Measurements from ENCODE around the gene KLK4. TPM values are rescaled to one million over a fixed set of nuclear protein-coding genes. Genes with fewer than 3 reads are reported as not detected.

KLK4 gene
- total and polyA plus RNA-seq, 10 of the 15 experiments (the other 5 are each of a cell fraction or from before 2014, with no cell fraction given): 0.06 to 0.31 TPM; not detected in 8

DNA sequence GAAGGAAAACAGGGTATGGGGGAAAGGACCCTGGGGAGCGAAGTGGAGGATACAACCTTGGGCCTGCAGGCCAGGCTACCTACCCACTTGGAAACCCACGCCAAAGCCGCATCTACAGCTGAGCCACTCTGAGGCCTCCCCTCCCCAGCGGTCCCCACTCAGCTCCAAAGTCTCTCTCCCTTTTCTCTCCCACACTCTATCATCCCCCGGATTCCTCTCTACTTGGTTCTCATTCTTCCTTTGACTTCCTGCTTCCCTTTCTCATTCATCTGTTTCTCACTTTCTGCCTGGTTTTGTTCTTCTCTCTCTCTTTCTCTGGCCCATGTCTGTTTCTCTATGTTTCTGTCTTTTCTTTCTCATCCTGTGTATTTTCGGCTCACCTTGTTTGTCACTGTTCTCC lies 53.8 kb downstream of the KLK4 start:
- in situ Hi-C loops (cut with MboI) (no loop called here), intact Hi-C loops (cut with micrococcal nuclease; ENCODE audit: unreplicated experiment) (no loop called here)
- ChIA-PET RAD21 (ENCODE audit: unreplicated experiment) (no interaction called here), SMC1A (ENCODE audit: uncharacterized antibody, unreplicated experiment) (no interaction called here), CTCF (interaction anchor here (1.0 kb wide), 1 partner anchor 65 kb away, joined by 4 read pairs; no protein-coding TSS in a partner anchor), POLR2A (no interaction called here)
- Histone ChIP-seq H3K4me3 (no peak overlapping the region), H3K27me3 (replicated peaks in 1 of 2; ENCODE audit: control insufficient read depth in 2 of 2, insufficient read depth in 2 of 2, low read length in 1 of 2) (no peaks in the 10 kb centered on the region; a peak in 3 of 4 replicates), H2AFZ (ENCODE audit: control insufficient read depth, low read depth, low read length) (no peak overlapping the region), H3K27ac (ENCODE audit: control insufficient read depth, insufficient read depth) (no peak overlapping the region), H3K79me2 (ENCODE audit: control insufficient read depth, insufficient read depth, low read length) (no peaks in the 10 kb centered on the region), H4K20me1 (ENCODE audit: control insufficient read depth, insufficient read depth) (no peaks in the 10 kb centered on the region), H3K9ac (ENCODE audit: control insufficient read depth, insufficient read depth, low read length) (no peak overlapping the region), H3K4me2 (ENCODE audit: control insufficient read depth, insufficient read depth) (no peak overlapping the region), H3K4me1 (ENCODE audit: control insufficient read depth, insufficient read depth, low read length) (0 out of 2 replicates have a peak, but pooled peaks cover 3% of the 10 kb centered on the region), H3K36me3 (ENCODE audit: control insufficient read depth in 2 of 2, insufficient read depth in 2 of 2, low read length in 1 of 2) (no peaks in the 10 kb centered on the region), H3K9me3 (replicated peaks; ENCODE audit: control insufficient read depth, insufficient read depth, low read length) (peaks cover 3% of the 10 kb centered on the region; the same call in 1 of the 3 replicates)
- WGBS (ENCODE audit: insufficient coverage, insufficient replicate concordance, low lambda C conversion rate, missing lambda C conversion rate): 63% methylated on average over 5 of the region's 6 CpGs
- ATAC-seq (no peak), FAIRE-seq (no peak), DNase-seq (ENCODE audit: low read depth, low spot score) (no peak)
- no peak for TF ChIP-seq BACH1 (IDR thresholded peaks at IDR 0.05; ENCODE audit: borderline replicate concordance)
- no peak for TF ChIP-seq CBX3 (IDR thresholded peaks at IDR 0.05; ENCODE audit: borderline replicate concordance, low read depth)
- TF ChIP-seq ZNF622 (IDR thresholded peaks at IDR 0.05): no peak
- no peak for TF ChIP-seq EGR1 (IDR thresholded peaks at IDR 0.05; ENCODE audit: borderline replicate concordance in 1 of 2, low read depth in 2 of 2, low read length in 2 of 2)
- TF ChIP-seq ZBTB33 (IDR thresholded peaks at IDR 0.05): no peak
- no peak for TF ChIP-seq NFIC (IDR thresholded peaks at IDR 0.05; ENCODE audit: low read depth, low read length)
- no peak for TF ChIP-seq ZBED1 (IDR thresholded peaks at IDR 0.05; ENCODE audit: borderline replicate concordance)
- TF ChIP-seq SPI1 (IDR thresholded peaks at IDR 0.05; ENCODE audit: borderline replicate concordance, insufficient read depth, low read depth, low read length): no peak
- no peak for TF ChIP-seq MYB (IDR thresholded peaks at IDR 0.05; ENCODE audit: borderline replicate concordance, low read depth, low read length)
- TF ChIP-seq, protein P1, sequence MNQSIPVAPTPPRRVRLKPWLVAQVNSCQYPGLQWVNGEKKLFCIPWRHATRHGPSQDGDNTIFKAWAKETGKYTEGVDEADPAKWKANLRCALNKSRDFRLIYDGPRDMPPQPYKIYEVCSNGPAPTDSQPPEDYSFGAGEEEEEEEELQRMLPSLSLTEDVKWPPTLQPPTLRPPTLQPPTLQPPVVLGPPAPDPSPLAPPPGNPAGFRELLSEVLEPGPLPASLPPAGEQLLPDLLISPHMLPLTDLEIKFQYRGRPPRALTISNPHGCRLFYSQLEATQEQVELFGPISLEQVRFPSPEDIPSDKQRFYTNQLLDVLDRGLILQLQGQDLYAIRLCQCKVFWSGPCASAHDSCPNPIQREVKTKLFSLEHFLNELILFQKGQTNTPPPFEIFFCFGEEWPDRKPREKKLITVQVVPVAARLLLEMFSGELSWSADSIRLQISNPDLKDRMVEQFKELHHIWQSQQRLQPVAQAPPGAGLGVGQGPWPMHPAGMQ (IDR thresholded peaks at IDR 0.05; ENCODE audit: borderline replicate concordance): no peak
- no peak for TF ChIP-seq ZNF217 (IDR thresholded peaks at IDR 0.05)
- TF ChIP-seq ATF7 (IDR thresholded peaks at IDR 0.05; ENCODE audit: low read depth): no peak
- no peak for TF ChIP-seq MEF2A (IDR thresholded peaks at IDR 0.05; ENCODE audit: insufficient read depth, low read depth, low read length)
- BruUV-seq (replicated peaks): no TSS peak

Other genes with a start within 250 kb of the KLK4 start
Only the 7 nearest of the 20 such genes appear.
- 3.3 and 3.4 TPM in 2 replicates for gene KLK1, start 87.6 kb downstream of the KLK4 start, total RNA-seq (2014; rRNA removed)
- 3.4 and 3.5 TPM in 2 replicates for gene KLK1, start 87.6 kb downstream of the KLK4 start, total RNA-seq (2014; rRNA removed; fragmentation: Illumina TruSeq; extraction: Trizol)
- gene KLK1, start 87.6 kb downstream of the KLK4 start, total RNA-seq (2021): 24.8 and 27.5 TPM in 2 replicates
- gene KLK1, start 87.6 kb downstream of the KLK4 start, polyA plus RNA-seq (2011; rRNA removed): 21.1 and 24.8 TPM in 2 replicates
- 27.1 and 34.6 TPM in 2 replicates for gene KLK1, start 87.6 kb downstream of the KLK4 start, polyA plus RNA-seq (2014; fragmentation: Illumina TruSeq; extraction: Trizol)
- gene KLK1, start 87.6 kb downstream of the KLK4 start, polyA plus RNA-seq (2014; fragmentation: Nextera tagmentation; extraction: Ambion mirVana): 10 to 100 TPM; 20.7 to 22.0 TPM
- 19.6 and 22.8 TPM in 2 replicates for gene KLK1, start 87.6 kb downstream of the KLK4 start, polyA plus RNA-seq (2014; rRNA removed)
- 10 to 100 TPM; 13.9 to 14.4 TPM for gene KLK1, start 87.6 kb downstream of the KLK4 start, polyA plus RNA-seq (2016; fragmentation: Nextera tagmentation; extraction: Ambion mirVana)
- gene KLK15, start 77.8 kb downstream of the KLK4 start, total RNA-seq (2014; rRNA removed): not detected in 2 replicates
- gene KLK15, start 77.8 kb downstream of the KLK4 start, total RNA-seq (2014; rRNA removed; fragmentation: Illumina TruSeq; extraction: Trizol): not detected in 2 replicates
- not detected in 2 replicates for gene KLK15, start 77.8 kb downstream of the KLK4 start, total RNA-seq (2021)
- not detected in 2 replicates for gene KLK15, start 77.8 kb downstream of the KLK4 start, polyA plus RNA-seq (2011; rRNA removed)
- gene KLK15, start 77.8 kb downstream of the KLK4 start, polyA plus RNA-seq (2014; fragmentation: Illumina TruSeq; extraction: Trizol): 0.04 TPM in 1 of 2 replicates, not detected in the other
- not detected for gene KLK15, start 77.8 kb downstream of the KLK4 start, polyA plus RNA-seq (2014; fragmentation: Nextera tagmentation; extraction: Ambion mirVana)
- gene KLK15, start 77.8 kb downstream of the KLK4 start, polyA plus RNA-seq (2014; rRNA removed): 0.05 and 0.08 TPM in 2 replicates
- not detected for gene KLK15, start 77.8 kb downstream of the KLK4 start, polyA plus RNA-seq (2016; fragmentation: Nextera tagmentation; extraction: Ambion mirVana)
- not detected in 2 replicates for gene KLK3, start 56.5 kb downstream of the KLK4 start, total RNA-seq (2014; rRNA removed)
- not detected in 2 replicates for gene KLK3, start 56.5 kb downstream of the KLK4 start, total RNA-seq (2014; rRNA removed; fragmentation: Illumina TruSeq; extraction: Trizol)
- gene KLK3, start 56.5 kb downstream of the KLK4 start, total RNA-seq (2021): not detected in 2 replicates
- gene KLK3, start 56.5 kb downstream of the KLK4 start, polyA plus RNA-seq (2011; rRNA removed): 0.09 and 0.31 TPM in 2 replicates
- not detected in 2 replicates for gene KLK3, start 56.5 kb downstream of the KLK4 start, polyA plus RNA-seq (2014; fragmentation: Illumina TruSeq; extraction: Trizol)
- not detected for gene KLK3, start 56.5 kb downstream of the KLK4 start, polyA plus RNA-seq (2014; fragmentation: Nextera tagmentation; extraction: Ambion mirVana)
- not detected in 2 replicates for gene KLK3, start 56.5 kb downstream of the KLK4 start, polyA plus RNA-seq (2014; rRNA removed)
- gene KLK3, start 56.5 kb downstream of the KLK4 start, polyA plus RNA-seq (2016; fragmentation: Nextera tagmentation; extraction: Ambion mirVana): not detected
- 0.96 and 2.4 TPM in 2 replicates for gene KLK2, start 38.0 kb downstream of the KLK4 start, total RNA-seq (2014; rRNA removed)
- 0.83 and 1.3 TPM in 2 replicates for gene KLK2, start 38.0 kb downstream of the KLK4 start, total RNA-seq (2014; rRNA removed; fragmentation: Illumina TruSeq; extraction: Trizol)
- 1.6 and 1.8 TPM in 2 replicates for gene KLK2, start 38.0 kb downstream of the KLK4 start, total RNA-seq (2021)
- gene KLK2, start 38.0 kb downstream of the KLK4 start, polyA plus RNA-seq (2011; rRNA removed): 0.37 and 0.79 TPM in 2 replicates
- gene KLK2, start 38.0 kb downstream of the KLK4 start, polyA plus RNA-seq (2014; fragmentation: Illumina TruSeq; extraction: Trizol): 2.4 and 3.1 TPM in 2 replicates
- gene KLK2, start 38.0 kb downstream of the KLK4 start, polyA plus RNA-seq (2014; fragmentation: Nextera tagmentation; extraction: Ambion mirVana): under 1 TPM; 0.19 to 0.55 TPM
- 3.1 and 4.0 TPM in 2 replicates for gene KLK2, start 38.0 kb downstream of the KLK4 start, polyA plus RNA-seq (2014; rRNA removed)
- gene KLK2, start 38.0 kb downstream of the KLK4 start, polyA plus RNA-seq (2016; fragmentation: Nextera tagmentation; extraction: Ambion mirVana): 1 to 10 TPM; 1.1 to 3.0 TPM
- gene KLK5, start 41.6 kb upstream of the KLK4 start, total RNA-seq (2014; rRNA removed): not detected in 2 replicates
- not detected in 2 replicates for gene KLK5, start 41.6 kb upstream of the KLK4 start, total RNA-seq (2014; rRNA removed; fragmentation: Illumina TruSeq; extraction: Trizol)
- gene KLK5, start 41.6 kb upstream of the KLK4 start, total RNA-seq (2021): not detected in 2 replicates
- 0.16 TPM in 1 of 2 replicates, not detected in the other for gene KLK5, start 41.6 kb upstream of the KLK4 start, polyA plus RNA-seq (2011; rRNA removed)
- gene KLK5, start 41.6 kb upstream of the KLK4 start, polyA plus RNA-seq (2014; fragmentation: Illumina TruSeq; extraction: Trizol): not detected in 2 replicates
- gene KLK5, start 41.6 kb upstream of the KLK4 start, polyA plus RNA-seq (2014; fragmentation: Nextera tagmentation; extraction: Ambion mirVana): not detected
- gene KLK5, start 41.6 kb upstream of the KLK4 start, polyA plus RNA-seq (2014; rRNA removed): not detected in 2 replicates
- gene KLK5, start 41.6 kb upstream of the KLK4 start, polyA plus RNA-seq (2016; fragmentation: Nextera tagmentation; extraction: Ambion mirVana): not detected
- not detected in 2 replicates for gene KLK6, start 58.2 kb upstream of the KLK4 start, total RNA-seq (2014; rRNA removed)
- gene KLK6, start 58.2 kb upstream of the KLK4 start, total RNA-seq (2014; rRNA removed; fragmentation: Illumina TruSeq; extraction: Trizol): not detected in 2 replicates
- not detected in 2 replicates for gene KLK6, start 58.2 kb upstream of the KLK4 start, total RNA-seq (2021)
- gene KLK6, start 58.2 kb upstream of the KLK4 start, polyA plus RNA-seq (2011; rRNA removed): not detected in 2 replicates
- gene KLK6, start 58.2 kb upstream of the KLK4 start, polyA plus RNA-seq (2014; fragmentation: Illumina TruSeq; extraction: Trizol): not detected in 2 replicates
- not detected for gene KLK6, start 58.2 kb upstream of the KLK4 start, polyA plus RNA-seq (2014; fragmentation: Nextera tagmentation; extraction: Ambion mirVana)
- gene KLK6, start 58.2 kb upstream of the KLK4 start, polyA plus RNA-seq (2014; rRNA removed): not detected in 2 replicates
- not detected for gene KLK6, start 58.2 kb upstream of the KLK4 start, polyA plus RNA-seq (2016; fragmentation: Nextera tagmentation; extraction: Ambion mirVana)
- gene KLK7, start 72.5 kb upstream of the KLK4 start, total RNA-seq (2014; rRNA removed): not detected in 2 replicates
- not detected in 2 replicates for gene KLK7, start 72.5 kb upstream of the KLK4 start, total RNA-seq (2014; rRNA removed; fragmentation: Illumina TruSeq; extraction: Trizol)
- not detected in 2 replicates for gene KLK7, start 72.5 kb upstream of the KLK4 start, total RNA-seq (2021)
- not detected in 2 replicates for gene KLK7, start 72.5 kb upstream of the KLK4 start, polyA plus RNA-seq (2011; rRNA removed)
- gene KLK7, start 72.5 kb upstream of the KLK4 start, polyA plus RNA-seq (2014; fragmentation: Illumina TruSeq; extraction: Trizol): not detected in 2 replicates
- gene KLK7, start 72.5 kb upstream of the KLK4 start, polyA plus RNA-seq (2014; fragmentation: Nextera tagmentation; extraction: Ambion mirVana): not detected
- gene KLK7, start 72.5 kb upstream of the KLK4 start, polyA plus RNA-seq (2014; rRNA removed): not detected in 2 replicates
- not detected for gene KLK7, start 72.5 kb upstream of the KLK4 start, polyA plus RNA-seq (2016; fragmentation: Nextera tagmentation; extraction: Ambion mirVana)

Data from GM12878 (cell line).